NAMALWA (cell line): ENCODE measurements around the gene MAP4.

Experiments used
- DNase-seq: peaks from one replicate; pipeline ENCODE4 v3.0.0-alpha.2; 2015; ENCODE audit warnings: low spot score

MAP4 gene

GRCh38 chr3:47865192-47865591 is 151.0 kb downstream of the MAP4 start:
- no peak for DNase-seq

- no peak for DNase-seq
Measured at GRCh38 chr3:47863391-47864128, 152.7 kb downstream of the MAP4 start.

- no peak for DNase-seq
Measured at GRCh38 chr3:47859956-47860605, 156.1 kb downstream of the MAP4 start.

GRCh38 chr3:47857151-47857550 is 159.1 kb downstream of the MAP4 start:
- DNase-seq = no peak

- no peak for DNase-seq
Measured at GRCh38 chr3:47856669-47857068, 159.5 kb downstream of the MAP4 start.

DNA sequence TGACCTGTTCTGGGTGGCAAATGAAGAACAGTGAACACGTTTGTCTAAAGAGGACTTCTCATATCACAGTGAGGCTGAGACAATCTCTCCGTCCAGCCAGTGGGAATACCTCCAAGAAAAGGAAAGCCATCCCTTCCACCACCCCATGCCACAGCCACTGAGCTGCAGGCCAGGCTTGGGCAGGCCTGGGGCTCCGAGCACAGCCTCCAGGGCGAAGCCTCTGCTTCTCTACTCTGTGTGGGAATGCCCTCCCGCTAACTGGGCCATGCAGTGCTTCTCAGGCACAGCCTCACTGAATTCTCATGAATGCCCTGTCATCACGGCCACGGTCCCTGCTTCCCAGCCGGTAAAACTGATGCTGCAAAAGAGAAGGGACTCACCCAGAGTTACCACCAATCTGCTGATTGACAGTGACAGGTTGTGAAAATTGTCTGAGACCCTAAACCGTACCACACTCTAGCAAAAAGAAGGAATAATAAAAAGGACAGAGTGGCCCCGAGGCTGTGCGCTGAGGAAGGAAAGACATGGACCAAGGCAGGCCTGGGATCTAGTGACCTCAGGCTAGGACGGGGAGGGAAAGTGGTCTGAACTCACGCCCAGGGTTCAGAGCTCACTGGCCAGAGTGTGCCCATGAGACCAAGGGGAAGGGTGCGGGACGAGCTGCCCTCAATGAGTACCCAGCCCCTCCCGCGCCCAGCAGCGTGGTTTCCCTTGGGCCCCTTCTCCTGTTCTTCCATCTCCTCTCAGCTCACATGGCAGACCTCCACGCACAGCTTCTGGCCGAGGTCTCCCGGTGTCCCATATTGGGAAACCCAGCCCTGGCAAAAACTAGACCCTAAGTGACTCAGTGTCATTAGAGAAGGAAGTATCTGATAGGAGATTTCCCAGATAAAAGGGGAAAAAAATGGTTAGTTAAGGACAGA is 160.5 kb downstream of the MAP4 start:
- DNase-seq = no peak

GRCh38 chr3:47854720-47855455 is 161.3 kb downstream of the MAP4 start:
- no peak for DNase-seq

GRCh38 chr3:47854267-47854666 is 161.9 kb downstream of the MAP4 start:
- DNase-seq = no peak

- DNase-seq = no peak
Measured at GRCh38 chr3:47852604-47853602, 163.3 kb downstream of the MAP4 start.

GRCh38 chr3:47851888-47852603 is 164.2 kb downstream of the MAP4 start:
- DNase-seq = no peak

DNA sequence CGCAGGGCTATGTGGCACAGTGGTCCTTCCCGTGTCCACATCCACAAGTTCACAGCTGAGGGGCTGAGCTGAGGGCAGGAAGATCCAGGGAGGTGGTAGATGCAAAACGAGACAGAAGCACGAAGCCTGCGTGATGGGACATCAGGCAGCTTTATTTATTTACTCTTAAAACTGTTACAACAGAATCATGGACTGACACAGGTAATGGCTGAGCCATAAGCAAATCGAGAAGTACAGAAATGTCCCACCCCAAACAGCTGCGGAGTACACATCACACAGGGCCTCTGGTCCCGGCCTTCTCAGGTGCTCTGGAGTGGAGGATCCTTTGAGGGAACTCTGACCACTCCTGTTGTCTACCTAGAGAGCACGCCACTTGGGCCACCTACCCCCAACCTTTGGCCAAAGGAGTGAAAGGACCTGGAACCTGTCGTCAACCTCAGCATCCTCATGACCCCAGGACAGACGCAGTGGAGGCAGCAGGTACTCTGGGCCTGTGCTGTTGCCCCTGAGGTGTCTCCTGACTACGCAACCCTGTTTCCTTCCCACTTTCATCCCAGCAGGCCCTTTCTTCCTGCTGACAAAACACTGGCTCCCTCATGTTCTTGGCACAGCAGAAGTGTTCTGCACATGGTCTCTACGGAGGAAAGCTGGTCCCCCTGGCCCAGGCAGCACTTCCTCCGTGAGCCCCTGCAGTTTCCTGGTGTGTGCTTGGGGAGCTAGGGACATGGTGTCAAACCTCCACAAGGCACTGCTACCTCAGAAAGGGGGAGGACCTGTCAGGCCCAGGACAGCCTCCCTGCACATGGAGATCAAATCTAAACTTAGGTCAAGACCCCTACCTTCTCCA is 165.4 kb downstream of the MAP4 start:
- no peak for DNase-seq

GRCh38 chr3:47849699-47850563 is 166.3 kb downstream of the MAP4 start:
- DNase-seq = peak; percentile 25

GRCh38 chr3:47849186-47849698 is 167.0 kb downstream of the MAP4 start:
- DNase-seq = no peak

DNA sequence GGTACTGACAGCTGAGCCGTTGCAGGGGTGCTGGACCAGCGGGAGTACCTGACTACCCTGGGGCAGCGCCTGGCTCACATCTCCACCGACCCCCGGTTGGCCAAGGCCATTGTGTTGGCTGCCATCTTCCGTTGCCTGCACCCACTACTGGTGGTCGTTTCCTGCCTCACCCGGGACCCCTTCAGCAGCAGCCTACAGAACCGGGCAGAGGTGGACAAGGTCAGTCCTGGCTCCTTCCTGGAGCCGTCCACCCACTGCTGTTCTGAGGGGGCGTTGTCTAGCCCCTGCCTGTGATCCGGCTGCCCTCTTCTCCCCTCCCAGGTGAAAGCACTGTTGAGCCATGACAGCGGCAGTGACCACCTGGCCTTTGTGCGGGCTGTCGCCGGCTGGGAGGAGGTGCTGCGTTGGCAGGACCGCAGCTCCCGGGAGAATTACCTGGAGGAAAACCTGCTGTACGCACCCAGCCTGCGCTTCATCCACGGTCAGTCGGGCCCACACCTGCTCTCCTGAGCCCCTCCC is 167.6 kb downstream of the MAP4 start:
- DNase-seq = no peak

- no peak for DNase-seq
Measured at GRCh38 chr3:47847801-47848518, 168.3 kb downstream of the MAP4 start.

GRCh38 chr3:47847260-47847659 is 169.0 kb downstream of the MAP4 start:
- no peak for DNase-seq

- DNase-seq = no peak
Measured at GRCh38 chr3:47846880-47847248, 169.4 kb downstream of the MAP4 start.
